SK-N-SH (cell line): ENCODE measurements around the gene ARV1. TPM values are rescaled to one million over a fixed set of nuclear protein-coding genes. Genes with fewer than 3 reads are reported as not detected.
"Not testable (repeated sequence)": the region's sequence is repeated elsewhere in the genome, so short reads cannot be mapped to it uniquely, and the experiment has no call there.

Experiments
- CTCF ChIA-PET: fragments of 300-600, 350-600 bp; formaldehyde crosslinking; extraction: SDS; loops from one replicate; lab custom pipeline; 2021; lab: Yijun Ruan, JAX
- POLR2A ChIA-PET: fragments of 350-600 bp; sonication (Branson Sonifier 250); formaldehyde crosslinking; extraction: SDS; loops from one replicate; lab custom pipeline; 2020; ENCODE audit warnings: antibody characterized with exemption, inconsistent platforms; lab: Yijun Ruan, JAX
- DNase-seq: peaks from one replicate; pipeline ENCODE4 v3.0.0; 2012
- H2AFZ ChIP-seq: fragments of 200-600 bp; sonication (generic); 2 replicates; pipeline ENCODE4 v1.8.1; 2016; ENCODE audit warnings: antibody characterized with exemption, mild to moderate bottlenecking, low read depth
- H3F3A ChIP-seq: fragments of 200-600 bp; sonication (generic); replicated peaks from 2 replicates; pipeline ENCODE3; 2016; ENCODE audit warnings: antibody characterized with exemption, mild to moderate bottlenecking; ENCODE audit not compliant: insufficient read depth
- H3K27ac ChIP-seq, 2 experiments: fragments of 200-500 bp in 1 of 2; fragments of 200-600 bp in 1 of 2; sonication (Bioruptor generic) in 1 of 2; sonication (generic), shearing (Covaris generic) in 1 of 2; 2 replicates each; pipeline versions ENCODE4 v1.5.1 to v1.6.1; 2014 to 2016; ENCODE audit warnings: low read depth in 2 of 2, inconsistent platforms in 1 of 2, low read length in 1 of 2, mild to moderate bottlenecking in 1 of 2, mixed read lengths in 1 of 2
- H3K27me3 ChIP-seq: fragments of 200-600 bp; sonication (generic), shearing (Covaris generic); 2 replicates; pipeline ENCODE4 v1.6.1; 2016; ENCODE audit warnings: mixed run types; ENCODE audit not compliant: insufficient read depth
- H3K36me3 ChIP-seq, 2 experiments: fragments of 200-500 bp in 1 of 2; fragments of 200-600 bp in 1 of 2; sonication (Bioruptor generic) in 1 of 2; sonication (generic) in 1 of 2; replicated peaks in 1 of 2; 2 replicates each; pipeline versions ENCODE3 to v1.5.1; 2014 to 2016; ENCODE audit warnings: low read length in 1 of 2, mild to moderate bottlenecking in 1 of 2; ENCODE audit not compliant: insufficient read depth in 2 of 2, control insufficient read depth in 1 of 2
- H3K4me1 ChIP-seq, 2 experiments: fragments of 200-500 bp in 1 of 2; fragments of 200-600 bp in 1 of 2; sonication (Bioruptor generic) in 1 of 2; sonication (generic), shearing (Covaris generic) in 1 of 2; 2 replicates each; pipeline versions ENCODE4 v1.5.1 to v1.6.1; 2014 to 2016; ENCODE audit warnings: low read depth in 1 of 2, low read length in 1 of 2, mixed run types in 1 of 2; ENCODE audit not compliant: insufficient read depth in 2 of 2, control insufficient read depth in 1 of 2
- H3K4me2 ChIP-seq: fragments of 200-600 bp; sonication (generic), shearing (Covaris generic); 2 replicates; pipeline ENCODE4 v1.6.1; 2017; ENCODE audit warnings: mixed run types
- H3K4me3 ChIP-seq, 2 experiments: fragments of 200-500 bp in 1 of 2; fragments of 200-600 bp in 1 of 2; sonication (Bioruptor generic) in 1 of 2; sonication (generic), shearing (Covaris generic) in 1 of 2; 2 replicates each; pipeline versions ENCODE4 v1.5.1 to v1.8.1; 2014 to 2016; ENCODE audit warnings: low read depth in 2 of 2, inconsistent platforms in 1 of 2, low read length in 1 of 2, mild to moderate bottlenecking in 1 of 2, mixed read lengths in 1 of 2, moderate library complexity in 1 of 2
- H3K79me2 ChIP-seq: fragments of 200-600 bp; sonication (generic); 2 replicates; pipeline ENCODE4 v1.8.1; 2017; ENCODE audit warnings: mild to moderate bottlenecking; ENCODE audit not compliant: insufficient read depth
- H3K9ac ChIP-seq: fragments of 200-600 bp; sonication (generic); 2 replicates; pipeline ENCODE4 v1.6.1; 2017; ENCODE audit warnings: mixed run types
- H3K9me2 ChIP-seq: fragments of 200-600 bp; sonication (generic); 2 replicates; pipeline ENCODE4 v1.6.1; 2017; ENCODE audit warnings: mixed run types
- H3K9me3 ChIP-seq: fragments of 200-600 bp; sonication (generic); 2 replicates; pipeline ENCODE4 v1.6.1; 2017; ENCODE audit warnings: mixed run types, mild to moderate bottlenecking, moderate library complexity
- H4K20me1 ChIP-seq: fragments of 200-600 bp; sonication (generic); 2 replicates; pipeline ENCODE4 v1.6.1; 2017; ENCODE audit warnings: mild to moderate bottlenecking, mixed run types; ENCODE audit not compliant: insufficient read depth
- CHD2 ChIP-seq: fragments of 150-350 bp; IDR thresholded peaks from 2 replicates; pipeline ENCODE4 v1.6.1; 2018; ENCODE audit warnings: low read length; ENCODE audit not compliant: partially characterized antibody
- ELF1 ChIP-seq: IDR thresholded peaks from 2 replicates; pipeline ENCODE4 v1.4.0; 2012
- EZH2phosphoT487 ChIP-seq: fragments of 200-600 bp; sonication (generic); IDR thresholded peaks from 2 replicates; pipeline ENCODE4 v1.6.1; 2017; ENCODE audit warnings: low read depth, mixed run types, mild to moderate bottlenecking, antibody characterized with exemption, moderate library complexity, borderline replicate concordance
- FOSL2 ChIP-seq: IDR thresholded peaks from 2 replicates; pipeline ENCODE4 v1.4.0; 2012; ENCODE audit warnings: low read depth, mild to moderate bottlenecking, moderate library complexity, borderline replicate concordance
- FOXJ3 ChIP-seq: sonication (generic); formaldehyde crosslinking; IDR thresholded peaks from 2 replicates; pipeline ENCODE4 v1.5.1; 2020; ENCODE audit warnings: mild to moderate bottlenecking, missing genetic modification reagents
- FOXM1 ChIP-seq: IDR thresholded peaks from 2 replicates; pipeline ENCODE4 v1.4.0; 2012; ENCODE audit warnings: low read depth, mild to moderate bottlenecking
- GABPA ChIP-seq: IDR thresholded peaks from 2 replicates; pipeline ENCODE4 v1.4.0; 2012; ENCODE audit warnings: low read depth, mild to moderate bottlenecking
- GATA2 ChIP-seq: sonication (generic); formaldehyde crosslinking; IDR thresholded peaks from 2 replicates; pipeline ENCODE4 v1.5.0; 2020; ENCODE audit warnings: mild to moderate bottlenecking, missing genetic modification reagents
- JUND ChIP-seq: IDR thresholded peaks from 2 replicates; pipeline ENCODE4 v1.4.0; 2012
- MAX ChIP-seq: IDR thresholded peaks from 2 replicates; pipeline ENCODE4 v1.4.0; 2012; ENCODE audit warnings: low read depth
- NRF1 ChIP-seq: IDR thresholded peaks from 2 replicates; pipeline ENCODE4 v1.6.1; 2012; ENCODE audit warnings: low read depth, mild to moderate bottlenecking, low read length
- SIN3A ChIP-seq: IDR thresholded peaks from 2 replicates; pipeline ENCODE4 v1.6.1; 2012; ENCODE audit warnings: low read depth, mild to moderate bottlenecking, low read length, moderate library complexity, borderline replicate concordance
- SMC3 ChIP-seq: IDR thresholded peaks from 2 replicates; pipeline ENCODE4 v1.6.1; 2012; ENCODE audit warnings: low read depth, low read length, improper control_type of control experiment
- WGBS: methylation state at CpG from one replicate; pipeline ENCODE4 v1.1.6; 2017; ENCODE audit warnings: low lambda C conversion rate; 5-methylcytosine and 5-hydroxymethylcytosine counted together
- polyA plus RNA-seq, 3 experiments: library from polyadenylated mRNA; depleted of rRNA; stranded (reverse); fragments of >200 nt; gene quantifications; 2 replicates each; pipeline ENCODE4 v1.2.3, GENCODE V29; 2012
- TF ChIP-seq, protein P1 (sequence below): IDR thresholded peaks from 2 replicates; pipeline ENCODE4 v1.6.1; 2012; ENCODE audit warnings: mild to moderate bottlenecking, low read depth, low read length, moderate library complexity

Gene ARV1
- polyA plus RNA-seq, 1 of the 3 experiments (the other 2 are of a cell fraction) = 26.7 TPM

GRCh38 chr1:230983811-230984210, 4.9 kb downstream of the ARV1 start:
- Histone ChIP-seq H3K9me2 (no peaks in the 10 kb centered on the region), H3K4me3 (no peak overlapping the region), H3K27ac (no peak overlapping the region)
- POLR2A ChIA-PET = no interaction called here
- no peak for TF ChIP-seq NRF1
- TF ChIP-seq SIN3A = no peak
- no peak for TF ChIP-seq FOSL2
- no peak for TF ChIP-seq SMC3
- no peak for TF ChIP-seq FOXJ3 (CRISPR knock-in tag)
- TF ChIP-seq, protein P1, sequence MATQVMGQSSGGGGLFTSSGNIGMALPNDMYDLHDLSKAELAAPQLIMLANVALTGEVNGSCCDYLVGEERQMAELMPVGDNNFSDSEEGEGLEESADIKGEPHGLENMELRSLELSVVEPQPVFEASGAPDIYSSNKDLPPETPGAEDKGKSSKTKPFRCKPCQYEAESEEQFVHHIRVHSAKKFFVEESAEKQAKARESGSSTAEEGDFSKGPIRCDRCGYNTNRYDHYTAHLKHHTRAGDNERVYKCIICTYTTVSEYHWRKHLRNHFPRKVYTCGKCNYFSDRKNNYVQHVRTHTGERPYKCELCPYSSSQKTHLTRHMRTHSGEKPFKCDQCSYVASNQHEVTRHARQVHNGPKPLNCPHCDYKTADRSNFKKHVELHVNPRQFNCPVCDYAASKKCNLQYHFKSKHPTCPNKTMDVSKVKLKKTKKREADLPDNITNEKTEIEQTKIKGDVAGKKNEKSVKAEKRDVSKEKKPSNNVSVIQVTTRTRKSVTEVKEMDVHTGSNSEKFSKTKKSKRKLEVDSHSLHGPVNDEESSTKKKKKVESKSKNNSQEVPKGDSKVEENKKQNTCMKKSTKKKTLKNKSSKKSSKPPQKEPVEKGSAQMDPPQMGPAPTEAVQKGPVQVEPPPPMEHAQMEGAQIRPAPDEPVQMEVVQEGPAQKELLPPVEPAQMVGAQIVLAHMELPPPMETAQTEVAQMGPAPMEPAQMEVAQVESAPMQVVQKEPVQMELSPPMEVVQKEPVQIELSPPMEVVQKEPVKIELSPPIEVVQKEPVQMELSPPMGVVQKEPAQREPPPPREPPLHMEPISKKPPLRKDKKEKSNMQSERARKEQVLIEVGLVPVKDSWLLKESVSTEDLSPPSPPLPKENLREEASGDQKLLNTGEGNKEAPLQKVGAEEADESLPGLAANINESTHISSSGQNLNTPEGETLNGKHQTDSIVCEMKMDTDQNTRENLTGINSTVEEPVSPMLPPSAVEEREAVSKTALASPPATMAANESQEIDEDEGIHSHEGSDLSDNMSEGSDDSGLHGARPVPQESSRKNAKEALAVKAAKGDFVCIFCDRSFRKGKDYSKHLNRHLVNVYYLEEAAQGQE = no peak
- no peak for TF ChIP-seq GABPA
- TF ChIP-seq CHD2 = no peak
- no peak for TF ChIP-seq FOXM1
- TF ChIP-seq ELF1 = no peak
- TF ChIP-seq EZH2phosphoT487 = no peak
- no peak for TF ChIP-seq JUND
- no peak for TF ChIP-seq GATA2 (CRISPR knock-in tag)
- TF ChIP-seq MAX = no peak
- TF ChIP-seq, all 33 proteins: peak for 0
- Histone ChIP-seq H3K9me3 (no peaks in the 10 kb centered on the region), H3K4me1 (peaks cover 4 to 6% of the 10 kb centered on the region in 2 experiments; a peak in 2 of 4 replicates), H3K79me2 (peaks cover 37% of the 10 kb centered on the region), H3F3A (peaks cover 5% of the 10 kb centered on the region), H3K36me3 (peaks cover 5 to 31% of the 10 kb centered on the region in 2 experiments), H2AFZ (no peak overlapping the region), H3K9ac (no peak overlapping the region), H3K27me3 (no peaks in the 10 kb centered on the region), H3K4me2 (no peak overlapping the region), H4K20me1 (0 out of 2 replicates have a peak, but pooled peaks cover 3% of the 10 kb centered on the region)
- CTCF ChIA-PET = no interaction called here
- no peak for DNase-seq
- WGBS = 94% methylated on average over 5 of the region's 5 CpGs

DNA sequence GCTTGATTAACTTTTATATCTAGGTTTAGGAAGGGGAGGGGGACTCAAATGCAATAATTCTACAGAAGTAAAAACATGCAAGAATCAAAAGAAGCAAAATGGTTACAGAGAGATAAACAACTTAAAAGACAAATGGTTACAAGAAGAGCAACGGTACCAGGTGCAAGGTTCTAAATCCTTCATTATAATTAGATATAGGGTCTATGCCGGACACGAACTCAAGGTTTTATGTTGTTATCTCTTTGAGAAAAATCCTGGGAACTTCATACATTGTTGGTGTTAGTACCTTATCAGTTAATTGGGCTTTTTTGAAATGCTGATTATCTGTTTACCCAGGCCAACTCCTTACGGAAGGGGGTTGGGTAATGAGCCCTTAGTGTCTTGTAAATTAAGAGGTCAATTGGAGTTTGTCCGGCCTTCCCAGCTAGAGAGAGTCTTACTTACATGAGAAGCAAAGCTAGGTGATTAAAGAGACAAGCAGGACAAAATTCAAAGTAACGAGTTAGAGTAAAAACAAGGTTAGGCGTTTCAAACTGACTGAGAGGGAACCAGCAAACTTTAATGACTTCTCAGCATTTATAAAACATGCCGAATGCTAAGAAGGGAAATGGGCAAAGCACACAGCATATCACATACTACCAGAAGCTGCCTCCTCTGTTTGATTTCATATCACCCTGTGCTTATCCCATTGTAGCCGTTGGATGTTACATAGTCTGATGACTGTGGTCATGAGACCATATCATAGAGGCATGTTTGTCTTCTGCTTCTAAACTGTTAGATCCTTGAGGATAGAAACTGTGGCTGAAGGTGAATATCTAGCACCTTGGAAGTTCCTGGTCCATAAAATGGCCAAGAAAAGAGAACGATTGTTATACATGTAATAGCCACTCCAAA, 6.0 kb downstream of the ARV1 start:
- H3K9me2 ChIP-seq, H3K4me3 ChIP-seq, H3K27me3 ChIP-seq, H3K27ac ChIP-seq, H3K9ac ChIP-seq, H3K4me1 ChIP-seq, H4K20me1 ChIP-seq, H2AFZ ChIP-seq, H3F3A ChIP-seq, POLR2A ChIA-PET, DNase-seq, H3K4me2 ChIP-seq, CTCF ChIA-PET, H3K9me3 ChIP-seq: not testable (repeated sequence)
- Histone ChIP-seq H3K36me3 (peaks cover 13 to 36% of the 10 kb centered on the region in 2 experiments), H3K79me2 (peaks cover 39% of the 10 kb centered on the region)
- WGBS = 88% methylated on average over 10 of the region's 10 CpGs
